Neural progenitor cell (in vitro differentiated cells): Measurements from ENCODE around the gene TMEM123. TPM values are rescaled to one million over a fixed set of nuclear protein-coding genes. Genes with fewer than 3 reads are reported as not detected.
A peak's percentile ranks its signal among the peaks of the same experiment; 100 is the strongest.

Source experiments
- DNase-seq: peaks from one replicate; pipeline ENCODE4 v3.0.0-alpha.2; 2016; ENCODE audit warnings: low spot score
- H2AFZ ChIP-seq: fragments of 200-600 bp; sonication (generic); replicated peaks from 2 replicates; pipeline ENCODE4 v1.6.1; 2016; ENCODE audit warnings: antibody characterized with exemption
- H3F3A ChIP-seq: fragments of 200-600 bp; sonication (generic); 2 replicates; pipeline ENCODE4 v1.6.1; 2016; ENCODE audit warnings: antibody characterized with exemption, low read depth
- H3K27ac ChIP-seq: fragments of 200-600 bp; sonication (generic); 2 replicates; pipeline ENCODE4 v1.5.1; 2016; ENCODE audit warnings: mild to moderate bottlenecking
- H3K27me3 ChIP-seq: fragments of 200-600 bp; sonication (generic); 2 replicates; pipeline ENCODE4 v1.6.1; 2016; ENCODE audit warnings: mild to moderate bottlenecking, moderate library complexity
- H3K36me3 ChIP-seq: fragments of 200-600 bp; sonication (generic); 2 replicates; pipeline ENCODE4 v1.5.1; 2016
- H3K4me1 ChIP-seq: fragments of 200-600 bp; sonication (generic); 2 replicates; pipeline ENCODE4 v1.6.1; 2016; ENCODE audit warnings: mixed run types
- H3K4me2 ChIP-seq: fragments of 200-600 bp; sonication (generic); 2 replicates; pipeline ENCODE4 v1.6.1; 2016
- H3K4me3 ChIP-seq: fragments of 200-600 bp; sonication (generic); 2 replicates; pipeline ENCODE4 v1.5.1; 2016
- H3K79me2 ChIP-seq: fragments of 200-600 bp; sonication (generic); 2 replicates; pipeline ENCODE4 v1.6.1; 2016; ENCODE audit warnings: low read depth
- H3K9ac ChIP-seq: fragments of 200-600 bp; sonication (generic); 2 replicates; pipeline ENCODE4 v1.6.1; 2016
- H3K9me3 ChIP-seq: fragments of 200-600 bp; sonication (generic); 2 replicates; pipeline ENCODE4 v1.5.1; 2016; ENCODE audit warnings: low read depth
- H4K20me1 ChIP-seq: fragments of 200-600 bp; sonication (generic); 2 replicates; pipeline ENCODE4 v1.6.1; 2016; ENCODE audit warnings: low read depth
- H3K27ac Mint-ChIP-seq: 3 replicates; pipeline ENCODE4 v1.8.0; 2021; ENCODE audit warnings: mixed read lengths
- H3K27me3 Mint-ChIP-seq: 2 replicates; pipeline ENCODE4 v1.8.0; 2022; ENCODE audit warnings: low read depth, mild to moderate bottlenecking, inconsistent platforms, moderate library complexity, mixed read lengths; ENCODE audit not compliant: insufficient read depth
- H3K36me3 Mint-ChIP-seq: 3 replicates; pipeline ENCODE4 v1.8.0; 2021; ENCODE audit warnings: mixed read lengths
- H3K4me1 Mint-ChIP-seq: 3 replicates; pipeline ENCODE4 v1.8.0; 2021; ENCODE audit warnings: mixed read lengths
- H3K4me3 Mint-ChIP-seq: 3 replicates; pipeline ENCODE4 v1.8.0; 2021; ENCODE audit warnings: mild to moderate bottlenecking, moderate library complexity, mixed read lengths
- H3K9me3 Mint-ChIP-seq: 3 replicates; pipeline ENCODE4 v1.8.0; 2020; ENCODE audit warnings: mixed read lengths
- EZH2 ChIP-seq: fragments of 200-600 bp; sonication (generic); IDR thresholded peaks from 2 replicates; pipeline ENCODE4 v1.6.1; 2017; ENCODE audit warnings: antibody characterized with exemption, mild to moderate bottlenecking, moderate library complexity
- EZH2phosphoT487 ChIP-seq: fragments of 200-600 bp; sonication (generic); IDR thresholded peaks from 2 replicates; pipeline ENCODE4 v1.6.1; 2017; ENCODE audit warnings: antibody characterized with exemption
- total RNA-seq: library from RNA; depleted of rRNA; stranded (reverse); fragments of >200 nt; gene quantifications from 2 replicates; pipeline ENCODE4 v1.2.3, GENCODE V29; 2015; ENCODE audit warnings: low replicate concordance
- TF ChIP-seq, protein P1 (sequence below): fragments of 200-600 bp; sonication (generic); IDR thresholded peaks from 2 replicates; pipeline ENCODE4 v1.5.1; 2017; ENCODE audit warnings: antibody characterized with exemption, mild to moderate bottlenecking

TMEM123 gene
- total RNA-seq, 1 donor from 2014 or later: 230 TPM

- H3K27ac Mint-ChIP-seq: no peak overlapping the region
- H3K79me2 ChIP-seq: peaks cover 77% of the 10 kb centered on the region
- H2AFZ ChIP-seq: no peak overlapping the region
Measured at GRCh38 chr11:102419181-102419580, 33.4 kb downstream of the TMEM123 start.

GRCh38 chr11:102416976-102417375 is 35.6 kb downstream of the TMEM123 start:
- Histone ChIP-seq H3K9me3 (no peaks in the 10 kb centered on the region), H3K4me2 (no peak overlapping the region), H2AFZ (no peak overlapping the region), H3K9ac (no peak overlapping the region), H3K27me3 (no peaks in the 10 kb centered on the region), H3K4me1 (no peaks in the 10 kb centered on the region), H3K4me3 (no peak overlapping the region), H3K36me3 (peaks cover 5% of the 10 kb centered on the region), H3F3A (no peaks in the 10 kb centered on the region), H3K27ac (no peak overlapping the region), H4K20me1 (peaks cover 2% of the 10 kb centered on the region), H3K79me2 (peaks cover 99% of the 10 kb centered on the region)
- peaks cover 54% of the 10 kb centered on the region for H3K36me3 Mint-ChIP-seq
- H3K27ac Mint-ChIP-seq: no peak overlapping the region
- no peak for DNase-seq
- no peaks in the 10 kb centered on the region for H3K27me3 Mint-ChIP-seq
- peaks cover 2% of the 10 kb centered on the region for H3K4me1 Mint-ChIP-seq
- TF ChIP-seq, protein P1, sequence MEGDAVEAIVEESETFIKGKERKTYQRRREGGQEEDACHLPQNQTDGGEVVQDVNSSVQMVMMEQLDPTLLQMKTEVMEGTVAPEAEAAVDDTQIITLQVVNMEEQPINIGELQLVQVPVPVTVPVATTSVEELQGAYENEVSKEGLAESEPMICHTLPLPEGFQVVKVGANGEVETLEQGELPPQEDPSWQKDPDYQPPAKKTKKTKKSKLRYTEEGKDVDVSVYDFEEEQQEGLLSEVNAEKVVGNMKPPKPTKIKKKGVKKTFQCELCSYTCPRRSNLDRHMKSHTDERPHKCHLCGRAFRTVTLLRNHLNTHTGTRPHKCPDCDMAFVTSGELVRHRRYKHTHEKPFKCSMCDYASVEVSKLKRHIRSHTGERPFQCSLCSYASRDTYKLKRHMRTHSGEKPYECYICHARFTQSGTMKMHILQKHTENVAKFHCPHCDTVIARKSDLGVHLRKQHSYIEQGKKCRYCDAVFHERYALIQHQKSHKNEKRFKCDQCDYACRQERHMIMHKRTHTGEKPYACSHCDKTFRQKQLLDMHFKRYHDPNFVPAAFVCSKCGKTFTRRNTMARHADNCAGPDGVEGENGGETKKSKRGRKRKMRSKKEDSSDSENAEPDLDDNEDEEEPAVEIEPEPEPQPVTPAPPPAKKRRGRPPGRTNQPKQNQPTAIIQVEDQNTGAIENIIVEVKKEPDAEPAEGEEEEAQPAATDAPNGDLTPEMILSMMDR: no peak
- TF ChIP-seq EZH2phosphoT487 (no peak), EZH2 (no peak)
- peak overlapping the region; percentile 34 for H3K4me3 Mint-ChIP-seq
- peaks cover 48% of the 10 kb centered on the region for H3K9me3 Mint-ChIP-seq

More at GRCh38 chr11:102419181-102419580, 33.4 kb downstream of the TMEM123 start:
- Mint-ChIP-seq H3K4me1 (peaks cover 17% of the 10 kb centered on the region), H3K9me3 (peaks cover 44% of the 10 kb centered on the region), H3K36me3 (peaks cover 52% of the 10 kb centered on the region), H3K4me3 (no peak overlapping the region), H3K27me3 (no peaks in the 10 kb centered on the region)
- H3K36me3 ChIP-seq: peaks cover 5% of the 10 kb centered on the region
- no peak overlapping the region for H3K27ac ChIP-seq
- H3K4me1 ChIP-seq: peaks cover 17% of the 10 kb centered on the region
- H4K20me1 ChIP-seq: peaks cover 14% of the 10 kb centered on the region
- H3K4me2 ChIP-seq: no peak overlapping the region
- DNase-seq: no peak
- no peaks in the 10 kb centered on the region for H3K9me3 ChIP-seq
- H3K27me3 ChIP-seq: no peaks in the 10 kb centered on the region
- TF ChIP-seq, protein P1: no peak
- TF ChIP-seq EZH2 (no peak), EZH2phosphoT487 (no peak)
- H3K9ac ChIP-seq: no peak overlapping the region
- no peak overlapping the region for H3K4me3 ChIP-seq
- no peaks in the 10 kb centered on the region for H3F3A ChIP-seq

DNA sequence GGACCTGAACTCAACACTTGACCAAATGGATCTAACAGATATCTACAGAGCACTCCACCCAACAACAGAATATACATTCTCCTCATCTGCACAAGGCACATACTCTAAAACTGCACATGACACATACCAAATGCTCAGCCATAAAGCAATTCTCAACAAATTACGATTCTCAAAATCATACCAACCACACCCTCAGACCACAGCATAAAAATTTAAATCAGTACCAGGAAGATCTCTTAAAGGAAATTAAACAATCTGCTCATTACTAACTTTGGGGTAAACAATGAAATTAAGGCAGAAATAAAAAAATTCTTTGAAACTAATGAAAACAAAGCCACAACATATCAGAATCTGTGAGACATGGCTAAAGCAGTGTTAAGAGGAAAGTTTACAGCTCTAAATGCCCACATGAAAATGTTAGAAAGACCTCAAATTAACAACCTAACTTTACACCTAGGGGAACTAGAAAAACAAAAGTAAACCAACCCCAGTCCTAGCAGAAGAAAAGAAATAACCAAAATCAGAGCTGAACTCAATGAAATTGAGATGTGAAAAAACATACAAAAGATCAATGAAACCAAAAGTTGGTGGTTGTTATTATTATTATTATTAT is 37.2 kb downstream of the TMEM123 start:
- TF ChIP-seq EZH2phosphoT487 (no peak), EZH2 (no peak)
- TF ChIP-seq, protein P1: no peak
- Mint-ChIP-seq H3K4me1 (no peaks in the 10 kb centered on the region), H3K27me3 (no peaks in the 10 kb centered on the region), H3K27ac (no peak overlapping the region), H3K4me3 (no peak overlapping the region), H3K36me3 (peaks cover 53% of the 10 kb centered on the region), H3K9me3 (peaks cover 48% of the 10 kb centered on the region)
- DNase-seq: no peak
- Histone ChIP-seq H3K9me3 (no peaks in the 10 kb centered on the region), H3K36me3 (peaks cover 5% of the 10 kb centered on the region), H3K9ac (no peak overlapping the region), H2AFZ (no peak overlapping the region), H3K27me3 (no peaks in the 10 kb centered on the region), H3K4me2 (no peak overlapping the region), H3K4me3 (no peak overlapping the region), H4K20me1 (peaks cover 9% of the 10 kb centered on the region), H3F3A (no peaks in the 10 kb centered on the region), H3K4me1 (no peaks in the 10 kb centered on the region), H3K27ac (no peak overlapping the region), H3K79me2 (peaks cover 89% of the 10 kb centered on the region)
